Central memory CD8-positive, alpha-beta T cell (primary cell): ENCODE measurements around the gene EPO.
A peak's percentile ranks its signal among the peaks of the same experiment; 100 is the strongest.

Source experiments
- ATAC-seq: fragments of 150-1000 bp; cut with Tn5 transposase; replicated peaks from 2 replicates; pipeline ENCODE4 v1.10.0; 2022; ENCODE audit warnings: mild to moderate bottlenecking, moderate FRiP score, moderate number of reproducible peaks; ENCODE audit not compliant: poor library complexity, severe bottlenecking; ENCODE audit errors: extremely low read depth
- DNase-seq, 2 donors: peaks; one replicate each; pipeline ENCODE4 v3.0.0; 2021; ENCODE audit warnings: low spot score in 2 of 2
- H3K27ac Mint-ChIP-seq: one replicate; pipeline ENCODE4 v1.8.0; 2022; ENCODE audit warnings: low read depth, mild to moderate bottlenecking, moderate library complexity, mixed read lengths
- H3K27me3 Mint-ChIP-seq: one replicate; pipeline ENCODE4 v1.8.0; 2022; ENCODE audit warnings: mixed read lengths
- H3K36me3 Mint-ChIP-seq: one replicate; pipeline ENCODE4 v1.8.0; 2022; ENCODE audit warnings: mild to moderate bottlenecking, moderate library complexity, mixed read lengths; ENCODE audit not compliant: insufficient read depth
- H3K4me1 Mint-ChIP-seq: one replicate; pipeline ENCODE4 v1.8.0; 2022; ENCODE audit warnings: mixed read lengths
- H3K4me3 Mint-ChIP-seq: one replicate; pipeline ENCODE4 v1.8.0; 2022; ENCODE audit warnings: mild to moderate bottlenecking, moderate library complexity, mixed read lengths
- H3K9me3 Mint-ChIP-seq: one replicate; pipeline ENCODE4 v1.8.0; 2022; ENCODE audit warnings: mixed read lengths

EPO gene

DNA sequence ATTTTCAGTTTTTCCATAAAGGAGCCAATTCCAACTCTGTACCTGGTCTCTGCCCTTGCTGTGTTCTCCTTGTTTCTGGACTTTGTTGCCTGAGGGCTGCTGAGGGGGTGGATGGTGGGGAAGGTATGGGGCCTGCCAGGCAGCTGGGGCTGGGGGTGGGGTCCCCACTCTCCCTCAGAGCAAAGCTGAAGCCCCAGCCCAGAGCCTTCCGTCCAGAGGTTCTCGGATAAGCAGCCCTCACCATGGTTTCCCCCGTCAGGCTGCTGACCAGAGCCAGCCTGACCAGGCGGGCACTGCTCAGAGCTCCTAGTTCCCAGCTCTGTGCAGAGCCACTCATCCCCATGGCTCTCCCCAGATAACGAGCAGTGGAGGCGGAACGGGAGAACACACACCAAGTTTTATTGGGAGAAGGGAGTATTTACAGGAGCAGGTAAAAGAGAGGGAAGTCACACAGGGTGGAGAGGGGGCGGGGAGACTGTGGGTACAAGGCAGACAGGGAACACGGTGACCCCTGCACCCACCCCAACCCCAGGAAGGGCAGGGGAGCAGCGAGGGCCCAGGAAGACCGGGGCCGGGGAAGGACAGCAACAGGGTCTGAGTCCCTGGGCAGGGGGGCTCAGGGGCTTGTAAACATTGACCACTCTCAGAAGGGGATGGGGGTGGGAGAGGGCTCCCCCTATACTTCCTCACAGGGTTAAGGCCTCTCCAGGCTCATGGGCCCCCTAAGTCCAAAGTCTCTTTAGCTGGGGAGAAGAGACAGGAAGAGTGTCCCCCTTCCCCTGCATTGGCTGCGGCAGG lies 40.9 kb upstream of the EPO start:
- no peak for DNase-seq
- Mint-ChIP-seq H3K36me3 (peaks cover 37% of the 10 kb centered on the region), H3K9me3 (no peaks in the 10 kb centered on the region), H3K4me3 (no peak overlapping the region), H3K27me3 (no peaks in the 10 kb centered on the region), H3K4me1 (peaks cover 19% of the 10 kb centered on the region), H3K27ac (peak overlapping the region; percentile 50)
- no peak for ATAC-seq

DNA sequence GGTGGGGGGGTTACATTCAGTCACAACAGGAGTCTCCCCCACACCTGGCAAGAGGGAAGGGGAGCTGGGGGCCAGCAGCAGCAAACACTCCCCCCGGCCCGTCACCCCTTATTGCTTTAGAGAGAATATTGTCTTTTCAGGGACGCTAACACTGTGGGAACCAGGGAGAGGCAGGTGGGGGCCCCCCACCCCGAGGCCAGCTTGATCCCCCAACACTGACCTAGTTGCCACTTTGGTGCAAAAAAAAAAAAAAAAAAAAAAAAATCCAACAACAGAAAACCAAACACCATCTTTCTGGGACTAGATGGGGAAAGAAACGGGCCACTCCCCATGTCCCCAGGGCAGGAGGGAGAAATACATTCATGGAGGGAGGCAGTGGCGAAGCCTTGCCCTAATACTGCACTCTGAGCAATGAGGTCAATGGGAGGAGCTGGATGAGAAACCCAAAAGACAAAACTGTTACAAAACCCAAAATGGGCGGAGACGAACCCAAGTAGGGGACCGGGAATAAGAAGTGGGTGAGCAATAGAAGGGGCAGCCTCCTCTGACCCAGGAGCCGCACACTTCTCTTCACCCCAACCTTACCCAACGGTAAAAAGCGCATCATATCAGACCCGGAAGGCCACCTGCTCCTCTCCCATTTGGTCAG lies 40.2 kb upstream of the EPO start:
- H3K36me3 Mint-ChIP-seq: peaks cover 34% of the 10 kb centered on the region
- no peak overlapping the region for H3K27ac Mint-ChIP-seq
- no peaks in the 10 kb centered on the region for H3K27me3 Mint-ChIP-seq
- ATAC-seq (no peak), DNase-seq (no peak)
- no peak overlapping the region for H3K4me3 Mint-ChIP-seq
- H3K9me3 Mint-ChIP-seq: no peaks in the 10 kb centered on the region
- H3K4me1 Mint-ChIP-seq: peaks cover 19% of the 10 kb centered on the region

GRCh38 chr7:100680576-100681271 lies 39.5 kb upstream of the EPO start:
- peaks cover 19% of the 10 kb centered on the region for H3K4me1 Mint-ChIP-seq
- no peaks in the 10 kb centered on the region for H3K27me3 Mint-ChIP-seq
- H3K9me3 Mint-ChIP-seq: no peaks in the 10 kb centered on the region
- peaks cover 33% of the 10 kb centered on the region for H3K36me3 Mint-ChIP-seq
- no peak overlapping the region for H3K27ac Mint-ChIP-seq
- ATAC-seq (no peak), DNase-seq (no peak)
- no peak overlapping the region for H3K4me3 Mint-ChIP-seq

- Mint-ChIP-seq H3K36me3 (peaks cover 32% of the 10 kb centered on the region), H3K27ac (no peak overlapping the region)
Measured at GRCh38 chr7:100681491-100682227, 38.6 kb upstream of the EPO start.

GRCh38 chr7:100682228-100682741 lies 38.0 kb upstream of the EPO start:
- Mint-ChIP-seq H3K27me3 (no peaks in the 10 kb centered on the region), H3K4me1 (peaks cover 12% of the 10 kb centered on the region), H3K27ac (no peak overlapping the region), H3K36me3 (peaks cover 26% of the 10 kb centered on the region), H3K9me3 (no peaks in the 10 kb centered on the region), H3K4me3 (no peak overlapping the region)
- DNase-seq: no peak
- peak; percentile 16 for ATAC-seq

More at GRCh38 chr7:100681491-100682227, 38.6 kb upstream of the EPO start:
- no peak overlapping the region for H3K4me3 Mint-ChIP-seq
- no peaks in the 10 kb centered on the region for H3K9me3 Mint-ChIP-seq
- H3K27me3 Mint-ChIP-seq: no peaks in the 10 kb centered on the region
- ATAC-seq: no peak
- H3K4me1 Mint-ChIP-seq: peaks cover 14% of the 10 kb centered on the region
- DNase-seq: no peak

DNA sequence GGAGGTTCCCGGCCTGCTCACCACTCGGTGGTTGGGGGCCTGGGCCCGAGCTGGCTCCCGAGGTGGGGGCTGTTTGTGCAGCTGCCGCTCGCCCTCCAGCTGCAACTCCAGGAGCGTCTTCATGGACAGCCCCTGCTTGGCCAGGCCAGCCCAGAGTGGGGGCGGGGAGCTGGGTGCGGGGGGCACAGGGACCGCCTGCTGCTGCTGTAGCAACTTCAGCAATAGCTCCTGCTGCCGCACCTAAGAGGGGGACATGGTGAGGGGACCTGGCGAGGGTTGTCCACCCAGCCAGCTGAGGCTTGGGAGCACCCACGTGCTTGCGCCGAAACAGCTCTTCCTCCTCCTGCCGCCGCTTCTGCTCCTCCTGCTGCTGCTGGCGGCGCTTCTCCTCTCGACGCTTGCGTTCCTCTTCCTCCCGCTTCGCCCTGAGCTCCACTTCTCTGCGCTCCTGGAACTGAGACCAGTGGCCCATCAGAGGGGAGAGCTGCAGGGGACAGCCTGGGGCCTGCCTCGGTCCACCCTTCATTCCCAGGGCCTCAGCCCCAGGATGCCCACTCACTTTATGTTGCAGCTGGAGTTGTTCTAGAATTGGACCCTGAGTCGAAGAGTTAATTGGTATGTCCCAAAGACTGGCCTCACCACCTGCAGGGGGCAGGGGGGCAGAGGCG lies 37.1 kb upstream of the EPO start:
- ATAC-seq: no peak
- Mint-ChIP-seq H3K4me1 (peaks cover 12% of the 10 kb centered on the region), H3K36me3 (peaks cover 26% of the 10 kb centered on the region)

DNA sequence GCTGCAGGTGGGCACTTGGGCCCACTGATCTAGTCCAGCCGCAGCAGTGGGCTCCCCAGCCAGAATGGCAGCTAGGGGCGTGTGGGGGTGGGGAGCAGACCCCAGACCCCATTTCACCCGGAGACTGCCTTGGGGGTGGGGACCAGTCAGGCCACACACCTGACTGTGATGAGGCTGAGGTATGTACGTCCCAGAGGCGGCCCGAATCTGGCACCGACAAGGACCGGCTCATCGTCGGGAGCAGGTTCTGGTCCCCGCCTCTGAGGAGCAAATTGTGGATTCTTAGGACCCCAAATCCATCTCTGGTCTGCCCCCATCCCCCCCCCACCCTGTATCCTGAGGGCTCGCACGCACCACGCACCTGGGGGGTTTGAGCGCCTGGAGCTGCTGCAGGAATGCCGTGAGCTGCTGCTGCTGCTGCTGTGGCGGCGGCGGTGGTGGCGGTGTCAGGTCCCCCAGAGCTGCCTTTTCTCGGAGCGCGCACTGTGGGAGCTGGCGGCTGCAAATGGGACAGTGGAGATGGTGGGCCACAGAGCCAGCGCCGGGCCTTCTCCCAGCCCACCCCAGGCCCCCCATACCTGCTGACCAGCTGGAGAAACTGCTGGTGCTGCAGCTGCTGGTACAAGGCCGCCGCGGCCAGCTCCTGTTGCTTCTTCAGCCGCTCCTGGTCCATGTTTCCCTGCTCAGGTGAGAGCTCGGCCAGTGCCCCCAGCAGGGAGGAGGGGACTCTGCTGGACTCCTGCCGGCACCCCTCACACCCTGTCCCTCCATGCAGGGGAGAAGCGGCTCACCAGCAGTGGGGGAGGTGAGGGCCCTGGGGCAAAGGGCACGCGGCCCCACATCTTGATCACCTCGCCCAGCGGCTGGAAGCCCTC lies 36.4 kb upstream of the EPO start:
- peaks cover 21% of the 10 kb centered on the region for H3K36me3 Mint-ChIP-seq
- no peaks in the 10 kb centered on the region for H3K9me3 Mint-ChIP-seq
- no peak overlapping the region for H3K4me3 Mint-ChIP-seq
- H3K27me3 Mint-ChIP-seq: no peaks in the 10 kb centered on the region
- DNase-seq (no peak), ATAC-seq (no peak)
- peaks cover 17% of the 10 kb centered on the region for H3K4me1 Mint-ChIP-seq
- no peak overlapping the region for H3K27ac Mint-ChIP-seq

More for the DNA sequence above, 37.1 kb upstream of the EPO start:
- H3K9me3 Mint-ChIP-seq: no peaks in the 10 kb centered on the region
- H3K27me3 Mint-ChIP-seq: no peaks in the 10 kb centered on the region
- DNase-seq: no peak
- no peak overlapping the region for H3K4me3 Mint-ChIP-seq
- no peak overlapping the region for H3K27ac Mint-ChIP-seq

GRCh38 chr7:100684534-100685042 lies 35.7 kb upstream of the EPO start:
- ATAC-seq (no peak), DNase-seq (no peak)
- no peak overlapping the region for H3K4me3 Mint-ChIP-seq

DNA sequence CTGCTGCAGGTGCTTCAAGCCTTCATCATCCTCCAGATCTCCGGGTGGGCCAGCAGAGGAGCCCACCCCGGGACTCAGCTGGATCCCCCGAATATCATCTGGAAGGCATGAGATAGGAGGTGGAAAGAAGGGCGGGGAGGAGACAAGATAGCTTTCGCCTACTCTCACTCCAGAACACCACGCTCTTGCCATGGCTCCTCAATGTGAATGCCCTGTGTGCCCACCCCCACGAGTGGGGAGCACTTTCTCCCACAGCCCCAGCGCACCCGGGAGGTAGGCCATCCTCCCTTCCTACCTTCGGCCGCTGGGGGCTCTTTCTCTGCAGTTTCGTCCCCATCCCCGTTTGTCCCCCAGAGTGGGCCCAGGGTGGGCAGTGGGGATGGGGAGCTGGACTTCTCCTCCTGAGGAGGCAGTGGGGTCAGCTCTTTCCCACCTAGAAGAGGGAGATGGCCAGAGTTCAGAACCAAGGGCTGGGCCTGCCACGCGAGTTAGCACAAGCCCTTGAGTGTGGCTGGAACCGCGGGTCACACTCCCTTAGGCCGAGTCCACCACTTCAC lies 35.1 kb upstream of the EPO start:
- H3K4me1 Mint-ChIP-seq: peaks cover 13% of the 10 kb centered on the region
- ATAC-seq (no peak), DNase-seq (no peak)
- no peaks in the 10 kb centered on the region for H3K9me3 Mint-ChIP-seq
- peaks cover 15% of the 10 kb centered on the region for H3K36me3 Mint-ChIP-seq
- no peak overlapping the region for H3K27ac Mint-ChIP-seq
- H3K4me3 Mint-ChIP-seq: no peak overlapping the region
- H3K27me3 Mint-ChIP-seq: no peaks in the 10 kb centered on the region

More at GRCh38 chr7:100684534-100685042, 35.7 kb upstream of the EPO start:
- Mint-ChIP-seq H3K9me3 (no peaks in the 10 kb centered on the region), H3K4me1 (peaks cover 16% of the 10 kb centered on the region), H3K27me3 (no peaks in the 10 kb centered on the region), H3K27ac (no peak overlapping the region), H3K36me3 (peaks cover 19% of the 10 kb centered on the region)

DNA sequence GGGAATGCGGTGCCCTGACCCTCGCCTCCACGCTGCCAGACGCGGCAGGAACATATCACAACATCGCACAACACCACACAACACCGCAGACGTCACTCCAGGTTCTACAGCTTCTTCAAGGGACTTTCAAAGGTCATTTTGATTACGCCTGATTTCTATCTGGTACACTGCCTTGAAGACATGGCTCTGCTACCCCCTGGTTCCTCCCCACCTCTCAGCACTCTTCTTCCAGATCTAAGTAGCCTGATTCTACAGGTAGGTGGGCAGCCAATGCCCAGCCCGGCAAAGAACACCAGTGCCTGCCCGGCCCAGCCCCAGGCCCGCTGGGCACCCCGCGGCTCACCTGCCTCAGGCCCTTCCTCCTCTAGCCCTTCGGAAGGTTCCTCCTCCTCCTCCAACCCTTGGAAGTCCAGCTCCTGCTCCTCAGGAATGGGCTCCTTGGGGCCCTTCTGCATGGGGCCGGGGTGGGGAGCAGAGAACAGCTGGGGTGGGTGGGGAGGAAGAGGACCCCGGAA lies 34.6 kb upstream of the EPO start:
- peaks cover 10% of the 10 kb centered on the region for H3K4me1 Mint-ChIP-seq
- ATAC-seq (no peak), DNase-seq (no peak)
- no peaks in the 10 kb centered on the region for H3K9me3 Mint-ChIP-seq
- no peaks in the 10 kb centered on the region for H3K27me3 Mint-ChIP-seq
- no peak overlapping the region for H3K27ac Mint-ChIP-seq
- H3K36me3 Mint-ChIP-seq: peaks cover 9% of the 10 kb centered on the region
- no peak overlapping the region for H3K4me3 Mint-ChIP-seq
